ENCODE data around the gene ZMYM5. TPM values are rescaled to one million over a fixed set of nuclear protein-coding genes. Genes with fewer than 3 reads are reported as not detected.
"Not testable (repeated sequence)": the region's sequence is repeated elsewhere in the genome, so short reads cannot be mapped to it uniquely, and the experiment has no call there.

Gene ZMYM5
- total RNA-seq, 1 experiment from 2014 or later, result 14.4 TPM

DNA sequence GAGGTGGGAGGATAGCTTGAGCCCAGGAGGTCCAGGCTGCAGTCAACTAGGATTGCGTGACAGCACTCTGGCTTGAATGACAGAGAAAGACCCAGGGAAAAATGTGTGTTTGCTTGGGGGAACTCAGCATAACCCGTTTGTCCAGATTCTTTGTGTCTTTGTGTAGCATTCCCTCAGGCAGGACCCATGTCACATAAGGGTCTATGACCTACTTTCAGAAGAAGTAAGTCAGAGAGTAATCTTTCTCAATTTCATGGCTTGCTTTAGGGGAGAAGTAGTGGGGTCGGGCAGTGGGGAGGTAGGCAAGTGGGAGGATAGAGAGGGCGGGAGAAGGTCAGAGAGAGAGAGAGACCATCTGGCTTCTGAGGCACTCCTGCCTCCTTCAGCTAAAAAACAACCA, 68.8 kb downstream of the ZMYM5 start:
- H3K9me3 Mint-ChIP-seq (ENCODE audit: unreplicated experiment), result no peaks in the 10 kb centered on the region
- no peak for DNase-seq (ENCODE audit: unreplicated experiment)
- no peak overlapping the region for H3K4me3 Mint-ChIP-seq (ENCODE audit: unreplicated experiment)
- CTCF ChIA-PET, result interaction anchor here (0.6 kb wide), 1 partner anchor 167 kb away, joined by 3 read pairs; no protein-coding TSS in a partner anchor
- intact Hi-C loops (cut with micrococcal nuclease), result no loop called here
- no TSS peak for BruUV-seq (replicated peaks)
- H3K27ac Mint-ChIP-seq (ENCODE audit: low read depth, unreplicated experiment), result no peak overlapping the region
- POLR2A ChIA-PET, result interaction anchor here (0.5 to 1.4 kb wide), 2 partner anchors 9 to 1077 kb away, joined by 3 to 4 read pairs; no protein-coding TSS in a partner anchor
- no peaks in the 10 kb centered on the region for H3K36me3 Mint-ChIP-seq (ENCODE audit: insufficient read depth, unreplicated experiment)
- TF ChIP-seq, protein P1, sequence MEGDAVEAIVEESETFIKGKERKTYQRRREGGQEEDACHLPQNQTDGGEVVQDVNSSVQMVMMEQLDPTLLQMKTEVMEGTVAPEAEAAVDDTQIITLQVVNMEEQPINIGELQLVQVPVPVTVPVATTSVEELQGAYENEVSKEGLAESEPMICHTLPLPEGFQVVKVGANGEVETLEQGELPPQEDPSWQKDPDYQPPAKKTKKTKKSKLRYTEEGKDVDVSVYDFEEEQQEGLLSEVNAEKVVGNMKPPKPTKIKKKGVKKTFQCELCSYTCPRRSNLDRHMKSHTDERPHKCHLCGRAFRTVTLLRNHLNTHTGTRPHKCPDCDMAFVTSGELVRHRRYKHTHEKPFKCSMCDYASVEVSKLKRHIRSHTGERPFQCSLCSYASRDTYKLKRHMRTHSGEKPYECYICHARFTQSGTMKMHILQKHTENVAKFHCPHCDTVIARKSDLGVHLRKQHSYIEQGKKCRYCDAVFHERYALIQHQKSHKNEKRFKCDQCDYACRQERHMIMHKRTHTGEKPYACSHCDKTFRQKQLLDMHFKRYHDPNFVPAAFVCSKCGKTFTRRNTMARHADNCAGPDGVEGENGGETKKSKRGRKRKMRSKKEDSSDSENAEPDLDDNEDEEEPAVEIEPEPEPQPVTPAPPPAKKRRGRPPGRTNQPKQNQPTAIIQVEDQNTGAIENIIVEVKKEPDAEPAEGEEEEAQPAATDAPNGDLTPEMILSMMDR (IDR thresholded peaks at IDR 0.05; ENCODE audit: unreplicated experiment), result no peak
- H3K4me1 Mint-ChIP-seq (ENCODE audit: insufficient read depth, unreplicated experiment), result peaks cover 10% of the 10 kb centered on the region
- H3K27me3 Mint-ChIP-seq (ENCODE audit: insufficient read depth, unreplicated experiment), result no peaks in the 10 kb centered on the region

DNA sequence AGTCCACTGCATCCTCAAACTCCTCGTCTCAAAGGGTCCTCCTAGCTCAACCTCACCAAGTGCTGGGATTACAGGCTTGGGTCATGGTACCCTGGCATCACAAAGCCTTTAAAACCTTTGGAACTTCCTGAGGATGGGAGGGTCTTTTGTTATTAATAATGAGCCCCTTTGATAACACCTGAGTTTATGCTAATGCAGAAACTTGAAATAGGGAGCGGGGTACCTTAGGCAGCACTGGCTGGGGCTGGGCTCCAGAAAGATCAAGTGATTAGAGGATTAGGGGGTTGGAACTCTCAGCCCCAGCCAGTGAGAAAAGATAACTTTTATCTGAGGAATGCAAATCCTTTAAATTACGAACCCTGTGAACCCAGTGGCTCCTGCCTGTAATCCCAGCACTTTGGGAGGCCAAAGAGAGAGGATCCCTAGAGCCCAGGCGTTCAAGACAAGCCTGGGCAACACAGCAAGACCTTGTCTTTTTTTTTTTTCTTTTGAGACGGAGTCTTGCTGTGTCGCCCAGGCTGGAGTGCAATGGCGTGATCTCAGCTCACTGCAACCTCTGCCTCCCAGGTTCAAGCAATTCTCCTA, 71.4 kb downstream of the ZMYM5 start:
- ChIA-PET CTCF (interaction anchor here (0.6 kb wide), 2 partner anchors 118 to 295 kb away, joined by 3 read pairs; no protein-coding TSS in a partner anchor), POLR2A (interaction anchor here (3.5 kb wide), 1 partner anchor 9 kb away, joined by 13 read pairs; the partner anchor contains the start of gene PSPC1)
- H3K27ac Mint-ChIP-seq (ENCODE audit: low read depth, unreplicated experiment), result no peak overlapping the region
- peaks cover 10% of the 10 kb centered on the region for H3K4me1 Mint-ChIP-seq (ENCODE audit: insufficient read depth, unreplicated experiment)
- BruUV-seq (replicated peaks), result no TSS peak
- TF ChIP-seq, protein P1 (IDR thresholded peaks at IDR 0.05; ENCODE audit: unreplicated experiment), result no peak
- H3K9me3 Mint-ChIP-seq (ENCODE audit: unreplicated experiment), result no peaks in the 10 kb centered on the region
- no peak for DNase-seq (ENCODE audit: unreplicated experiment)
- H3K4me3 Mint-ChIP-seq (ENCODE audit: unreplicated experiment), result no peak overlapping the region
- H3K27me3 Mint-ChIP-seq (ENCODE audit: insufficient read depth, unreplicated experiment), result no peaks in the 10 kb centered on the region
- no peaks in the 10 kb centered on the region for H3K36me3 Mint-ChIP-seq (ENCODE audit: insufficient read depth, unreplicated experiment)
- intact Hi-C loops (cut with micrococcal nuclease), result no loop called here

DNA sequence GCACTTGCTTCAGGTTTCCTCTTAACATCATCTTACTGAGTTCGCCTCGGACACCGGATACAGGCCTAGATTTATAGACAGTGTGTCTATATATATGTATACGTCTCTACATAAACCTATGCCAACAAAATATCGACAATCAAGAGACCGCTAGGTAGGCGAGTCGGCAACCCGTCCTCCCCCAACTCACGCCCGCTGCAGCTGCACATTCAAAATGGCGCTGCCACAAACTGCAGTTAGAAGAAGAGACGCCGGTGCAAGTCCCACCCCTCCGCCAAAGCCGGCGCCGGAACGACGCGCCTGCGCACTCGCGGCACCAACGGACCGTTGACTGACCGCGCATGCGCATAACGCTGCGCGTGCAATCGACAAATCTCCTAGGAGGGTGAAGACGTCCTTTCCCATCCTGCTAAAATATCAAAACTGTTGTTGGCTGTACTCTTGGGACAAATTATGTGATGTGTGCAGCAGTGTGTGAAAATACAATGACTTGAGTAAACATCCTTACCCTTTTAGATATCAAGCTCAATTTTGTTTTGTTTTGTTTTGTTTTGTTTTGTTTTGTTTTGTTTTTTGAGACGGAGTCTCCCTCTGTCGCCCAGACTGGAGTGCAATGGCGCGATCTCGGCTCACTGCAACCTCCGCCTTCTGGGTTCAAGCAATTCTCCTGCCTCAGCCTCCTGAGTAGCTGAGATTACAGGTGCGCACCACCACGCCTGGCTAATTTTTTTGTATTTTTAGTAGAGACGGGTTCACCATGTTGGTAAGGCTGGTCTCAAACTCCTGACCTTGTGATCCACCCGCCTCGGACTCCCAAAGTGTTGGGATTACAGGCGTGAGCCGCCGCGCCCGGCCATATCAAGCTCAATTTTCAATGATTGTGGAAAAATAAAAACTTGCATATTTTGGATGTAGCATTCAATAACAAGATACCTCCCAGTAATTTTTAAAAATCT, 80.4 kb downstream of the ZMYM5 start, which contains the start of gene PSPC1:
Gene PSPC1 (minus strand): TSS at position 219 of the 956 bp plus-strand sequence. CDS start 188 bp downstream, at position 31.
- intact Hi-C loops (cut with micrococcal nuclease), result loop anchor here (2.0 kb wide), 1 partner anchor 80 kb away; the partner anchor contains the start of gene ZMYM5
- TSS peak; percentile 42 for BruUV-seq (replicated peaks)
- CTCF ChIA-PET, result interaction anchor here (0.6 kb wide), 1 partner anchor 25 kb away, joined by 6 read pairs; no protein-coding TSS in a partner anchor

DNA sequence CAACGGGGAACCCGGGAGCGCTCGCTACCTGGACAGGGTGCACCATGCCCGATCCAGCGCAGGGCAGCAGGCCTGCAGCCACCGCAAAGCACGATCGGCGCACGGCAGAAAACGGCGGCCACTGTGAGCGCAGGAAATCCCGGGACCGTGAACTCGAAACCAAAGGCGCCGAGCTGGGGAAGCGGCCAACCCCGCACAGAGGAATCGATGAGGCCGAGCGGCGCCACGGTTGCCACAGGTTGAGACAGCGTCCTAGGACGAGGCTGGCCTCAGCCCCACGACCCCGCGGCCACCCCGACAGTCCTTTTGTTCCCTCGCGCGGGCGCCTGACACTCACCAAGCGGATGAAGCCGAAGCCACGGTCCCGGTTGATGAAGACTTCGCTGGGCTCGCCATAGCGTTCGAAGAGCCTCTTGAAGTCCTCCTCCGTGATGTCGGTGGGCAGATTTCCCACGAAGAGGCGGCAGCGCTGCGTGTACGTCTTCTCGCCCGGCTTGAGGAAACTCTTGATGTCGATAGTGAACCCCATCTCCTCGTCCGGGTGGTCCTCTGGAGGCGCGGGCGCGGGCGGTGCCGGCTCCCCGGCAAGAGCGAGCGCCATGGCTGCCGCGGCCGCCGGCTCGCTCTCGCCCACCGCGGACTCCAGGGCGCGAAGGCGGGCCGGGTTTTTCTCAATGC, 81.3 kb downstream of the ZMYM5 start:
- Mint-ChIP-seq H3K36me3 (ENCODE audit: insufficient read depth, unreplicated experiment) (peaks cover 12% of the 10 kb centered on the region), H3K9me3 (ENCODE audit: unreplicated experiment) (no peaks in the 10 kb centered on the region), H3K27ac (ENCODE audit: low read depth, unreplicated experiment) (peak overlapping the region; percentile 87), H3K4me1 (ENCODE audit: insufficient read depth, unreplicated experiment) (peaks cover 13% of the 10 kb centered on the region), H3K27me3 (ENCODE audit: insufficient read depth, unreplicated experiment) (no peaks in the 10 kb centered on the region), H3K4me3 (ENCODE audit: unreplicated experiment) (peak overlapping the region; percentile 89)
- TF ChIP-seq, protein P1 (IDR thresholded peaks at IDR 0.05; ENCODE audit: unreplicated experiment), result no peak
- CTCF ChIA-PET, result interaction anchor here (1.1 kb wide), 1 partner anchor 17 kb away, joined by 4 read pairs; no protein-coding TSS in a partner anchor
- BruUV-seq (replicated peaks), result TSS peak; percentile 90
- intact Hi-C loops (cut with micrococcal nuclease), result loop anchor here (2.0 kb wide), 1 partner anchor 81 kb away; the partner anchor contains the start of gene ZMYM5
- POLR2A ChIA-PET, result interaction anchor here (0.6 to 3.0 kb wide), 16 partner anchors 8 to 203 kb away, joined by 3 to 13 read pairs (median 6); partner anchors contain the start of genes MPHOSPH8 and ZMYM5
- peak; percentile 52 for DNase-seq (ENCODE audit: unreplicated experiment)

More for the DNA sequence above, 80.4 kb downstream of the ZMYM5 start, which contains the start of gene PSPC1:
- not testable (repeated sequence) for H3K9me3 Mint-ChIP-seq (ENCODE audit: unreplicated experiment); H3K27me3 Mint-ChIP-seq (ENCODE audit: insufficient read depth, unreplicated experiment)
- POLR2A ChIA-PET, result interaction anchor here (0.6 to 3.0 kb wide), 15 partner anchors 9 to 177 kb away, joined by 3 to 13 read pairs (median 5); partner anchors contain the start of genes MPHOSPH8 and ZMYM5
- H3K4me3 Mint-ChIP-seq (ENCODE audit: unreplicated experiment), result peak within 1 kb of the TSS; percentile 89
- peak; percentile 94 for DNase-seq (ENCODE audit: unreplicated experiment)
- H3K4me1 Mint-ChIP-seq (ENCODE audit: insufficient read depth, unreplicated experiment), result peaks cover 13% of the 10 kb centered on the region
- H3K36me3 Mint-ChIP-seq (ENCODE audit: insufficient read depth, unreplicated experiment), result peaks cover 12% of the 10 kb centered on the region
- H3K27ac Mint-ChIP-seq (ENCODE audit: low read depth, unreplicated experiment), result peak within 1 kb of the TSS; percentile 87
